ENCODE results near the gene MAPK8IP1.

- TF ChIP-seq CTCF (IDR thresholded peaks at IDR 0.05) (no peak), EP300 (IDR thresholded peaks at IDR 0.05) (no peak), POLR2A (IDR thresholded peaks at IDR 0.05) (no peak)
Measured at GRCh38 chr11:45881708-45882368, 3.6 kb upstream of the MAPK8IP1 start.

All from stomach (tissue), 4 donors.